Astrocyte (in vitro differentiated cells and primary cell): ENCODE data around the gene KCTD20.

ENCODE experiments used
- EZH2 ChIP-seq: IDR thresholded peaks from 2 replicates; pipeline ENCODE4 v1.6.1; 2012; ENCODE audit warnings: mild to moderate bottlenecking, low read length, inconsistent platforms; ENCODE audit not compliant: insufficient read depth
- TF ChIP-seq, protein P1 (sequence below): IDR thresholded peaks from 2 replicates; pipeline ENCODE4 v1.5.1; 2011; ENCODE audit warnings: low read depth, mild to moderate bottlenecking, inconsistent platforms, low read length, moderate library complexity; ENCODE audit not compliant: insufficient read depth

DNA sequence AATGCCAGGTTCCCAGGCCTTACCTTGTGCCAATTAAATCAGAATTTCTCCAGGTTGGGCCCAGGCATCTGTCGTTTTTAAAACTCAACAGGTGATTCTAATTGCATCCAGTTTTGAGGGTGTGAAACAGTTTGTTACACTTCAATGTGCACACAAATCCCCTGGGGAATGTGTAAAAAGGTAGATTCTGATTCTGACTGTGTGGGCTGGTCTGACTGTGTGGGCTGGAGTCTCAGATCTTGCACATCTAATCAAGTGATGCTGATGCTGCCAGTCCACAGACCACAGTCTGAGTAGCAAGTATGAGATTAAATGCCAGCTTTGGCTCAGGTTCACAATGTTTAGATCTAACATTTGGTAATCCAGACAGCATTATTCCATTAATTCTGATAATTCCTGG is 42.8 kb upstream of the KCTD20 start:
- no peak for TF ChIP-seq EZH2
- TF ChIP-seq, protein P1, sequence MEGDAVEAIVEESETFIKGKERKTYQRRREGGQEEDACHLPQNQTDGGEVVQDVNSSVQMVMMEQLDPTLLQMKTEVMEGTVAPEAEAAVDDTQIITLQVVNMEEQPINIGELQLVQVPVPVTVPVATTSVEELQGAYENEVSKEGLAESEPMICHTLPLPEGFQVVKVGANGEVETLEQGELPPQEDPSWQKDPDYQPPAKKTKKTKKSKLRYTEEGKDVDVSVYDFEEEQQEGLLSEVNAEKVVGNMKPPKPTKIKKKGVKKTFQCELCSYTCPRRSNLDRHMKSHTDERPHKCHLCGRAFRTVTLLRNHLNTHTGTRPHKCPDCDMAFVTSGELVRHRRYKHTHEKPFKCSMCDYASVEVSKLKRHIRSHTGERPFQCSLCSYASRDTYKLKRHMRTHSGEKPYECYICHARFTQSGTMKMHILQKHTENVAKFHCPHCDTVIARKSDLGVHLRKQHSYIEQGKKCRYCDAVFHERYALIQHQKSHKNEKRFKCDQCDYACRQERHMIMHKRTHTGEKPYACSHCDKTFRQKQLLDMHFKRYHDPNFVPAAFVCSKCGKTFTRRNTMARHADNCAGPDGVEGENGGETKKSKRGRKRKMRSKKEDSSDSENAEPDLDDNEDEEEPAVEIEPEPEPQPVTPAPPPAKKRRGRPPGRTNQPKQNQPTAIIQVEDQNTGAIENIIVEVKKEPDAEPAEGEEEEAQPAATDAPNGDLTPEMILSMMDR, result no peak
